Ishikawa (cell line): ENCODE measurements around the gene CUL7.

ENCODE experiments used
- CEBPB ChIP-seq: IDR thresholded peaks from 2 replicates; pipeline ENCODE4 v1.6.1; 2012
- EP300 ChIP-seq: IDR thresholded peaks from 2 replicates; pipeline ENCODE4 v1.6.1; 2012; ENCODE audit warnings: borderline replicate concordance
- FOXM1 ChIP-seq: IDR thresholded peaks from 2 replicates; pipeline ENCODE4 v1.6.1; 2012; ENCODE audit warnings: low read depth, borderline replicate concordance
- TAF1 ChIP-seq: IDR thresholded peaks from 2 replicates; pipeline ENCODE4 v1.6.1; 2012; ENCODE audit warnings: low read depth, mild to moderate bottlenecking
- ZBTB7A ChIP-seq: IDR thresholded peaks from 2 replicates; pipeline ENCODE4 v1.6.1; 2012; ENCODE audit warnings: low read depth
- TF ChIP-seq, protein P1 (sequence below): IDR thresholded peaks from 2 replicates; pipeline ENCODE4 v1.6.1; 2012

DNA sequence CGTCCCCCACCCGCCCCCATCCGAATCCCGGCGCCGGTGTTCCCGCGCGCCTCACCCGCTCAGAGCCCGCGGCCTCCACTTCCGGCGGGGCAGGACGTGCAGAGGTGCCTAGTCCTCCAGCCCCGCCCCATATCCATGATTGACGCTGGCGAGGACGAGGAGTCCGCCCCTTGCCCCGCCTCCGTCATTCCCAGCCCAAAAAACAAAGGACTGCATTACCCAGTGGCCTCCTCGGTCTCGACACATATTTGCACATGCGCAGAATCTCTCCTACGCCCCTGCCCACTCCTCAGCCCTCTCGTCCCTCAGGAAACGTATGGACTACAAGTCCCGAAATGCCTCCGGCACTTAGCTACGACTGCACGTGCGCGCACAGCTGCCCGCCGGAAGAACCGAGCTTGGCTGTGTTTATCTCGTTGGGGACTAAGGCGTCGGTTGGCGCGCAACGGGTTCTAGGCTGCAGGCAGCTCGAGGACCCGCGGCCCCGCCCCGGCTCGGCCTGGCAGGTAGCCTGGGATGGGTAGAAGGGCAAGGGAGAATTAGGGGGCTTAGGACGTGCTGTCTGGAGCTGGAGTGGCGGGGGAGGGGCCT, 39.7 kb downstream of the CUL7 start, which contains the start of the genes KLHDC3 and MEA1:
- TF ChIP-seq ZBTB7A (0 out of 2 replicates have a peak, but pooled peaks have one; percentile 7), TAF1 (peak; percentile 57), CEBPB (no peak), EP300 (no peak), FOXM1 (no peak)
- TF ChIP-seq, protein P1, sequence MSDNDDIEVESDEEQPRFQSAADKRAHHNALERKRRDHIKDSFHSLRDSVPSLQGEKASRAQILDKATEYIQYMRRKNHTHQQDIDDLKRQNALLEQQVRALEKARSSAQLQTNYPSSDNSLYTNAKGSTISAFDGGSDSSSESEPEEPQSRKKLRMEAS: peak; percentile 90
